A549 (cell line): ENCODE data around the gene LAMC1. TPM values are rescaled to one million over a fixed set of nuclear protein-coding genes. Genes with fewer than 3 reads are reported as not detected.
A peak's percentile ranks its signal among the peaks of the same experiment; 100 is the strongest.

Experiments used
- ATAC-seq, 2 experiments: fragments of 200-7000 bp in 1 of 2; fragments of >200 bp in 1 of 2; cut with Nextera tagmentation in 1 of 2; cut with Tn5 transposase in 1 of 2; 3 replicates each; pipeline versions ENCODE4 v1.8.0 to v1.9.1; 2018 to 2020; ENCODE audit warnings: mild to moderate bottlenecking in 1 of 2, moderate library complexity in 1 of 2
- CTCF ChIA-PET: fragments of 300-600 bp; sonication (Branson Sonifier 250); formaldehyde crosslinking; extraction: SDS; loops from one replicate; lab custom pipeline; 2021; ENCODE audit warnings: antibody characterized with exemption, inconsistent platforms; lab: Yijun Ruan, JAX
- POLR2A ChIA-PET: fragments of 350-600 bp; formaldehyde crosslinking; extraction: SDS; loops from one replicate; lab custom pipeline; 2021; ENCODE audit warnings: antibody characterized with exemption, inconsistent platforms; lab: Yijun Ruan, JAX
- DNase-seq, 2 experiments: peaks; one replicate each; pipeline versions ENCODE4 v3.0.0 to v3.0.0-alpha.2; 2011 to 2016; ENCODE audit warnings: low read depth in 1 of 2, low spot score in 1 of 2
- FAIRE-seq: peaks from 2 replicates; lab custom pipeline; 2011; peaks lifted over from hg19 to GRCh38; lab: Jason Lieb, UNC
- H3K27ac ChIP-seq, 2 experiments: fragments of >200 bp; sonication (Bioruptor Twin); formaldehyde crosslinking; 3 replicates each; pipeline ENCODE4 v1.5.1; 2016 to 2017
- H3K4me1 ChIP-seq: fragments of >200 bp; sonication (Bioruptor Twin); formaldehyde crosslinking; 3 replicates; pipeline ENCODE4 v1.6.1; 2016
- H3K4me2 ChIP-seq: fragments of >200 bp; sonication (Bioruptor Twin); formaldehyde crosslinking; 3 replicates; pipeline ENCODE4 v1.6.1; 2016
- H3K4me3 ChIP-seq: fragments of >200 bp; sonication (Bioruptor Twin); formaldehyde crosslinking; 3 replicates; pipeline ENCODE4 v1.5.1; 2016
- H3K9me3 ChIP-seq: fragments of >200 bp; sonication (Bioruptor Twin); formaldehyde crosslinking; 3 replicates; pipeline ENCODE4 v1.6.1; 2016
- CBX2 ChIP-seq: fragments of 200-600 bp; sonication (generic); IDR thresholded peaks from 2 replicates; pipeline ENCODE4 v1.6.1; 2016; ENCODE audit warnings: low read depth, mild to moderate bottlenecking, borderline replicate concordance
- CEBPB ChIP-seq, 2 experiments: fragments of >200 bp in 1 of 2; sonication (Bioruptor Twin) in 1 of 2; formaldehyde crosslinking in 1 of 2; IDR thresholded peaks; 2 replicates each; pipeline ENCODE4 v1.6.1; 2012 to 2016
- EHF ChIP-seq: fragments of 250-450 bp; sonication (Bioruptor Pico); IDR thresholded peaks from 2 replicates; pipeline ENCODE4 v1.5.0; 2020; ENCODE audit warnings: mild to moderate bottlenecking
- EHMT2 ChIP-seq: fragments of 200-600 bp; sonication (generic); IDR thresholded peaks from 2 replicates; pipeline ENCODE4 v1.6.1; 2016; ENCODE audit warnings: antibody characterized with exemption, low read depth, mild to moderate bottlenecking, moderate library complexity
- EP300 ChIP-seq, 2 experiments: fragments of >200 bp; sonication (Bioruptor Twin); formaldehyde crosslinking; IDR thresholded peaks; 2 replicates in 1 of 2; 3 replicates in 1 of 2; pipeline ENCODE4 v1.6.1; 2016 to 2017
- FOSL2 ChIP-seq, 2 experiments: fragments of 450-650 bp in 1 of 2; fragments of >200 bp in 1 of 2; sonication (Bioruptor Twin) in 1 of 2; formaldehyde crosslinking; IDR thresholded peaks; 2 replicates each; pipeline versions ENCODE4 v1.5.0 to v1.6.1; 2016 to 2020; ENCODE audit warnings: mild to moderate bottlenecking in 1 of 2, moderate library complexity in 1 of 2
- HEYL ChIP-seq: fragments of 250-450 bp; sonication (Bioruptor Pico); IDR thresholded peaks from 2 replicates; pipeline ENCODE4 v1.8.0; 2021; ENCODE audit warnings: mild to moderate bottlenecking, moderate library complexity
- HOXB5 ChIP-seq: fragments of 250-450 bp; sonication (Bioruptor Pico); IDR thresholded peaks from 2 replicates; pipeline ENCODE4 v1.5.0; 2020; ENCODE audit warnings: mild to moderate bottlenecking, moderate library complexity
- JUN ChIP-seq, 2 experiments: fragments of >200 bp; sonication (Bioruptor Twin); formaldehyde crosslinking; IDR thresholded peaks; 2 replicates in 1 of 2; 3 replicates in 1 of 2; pipeline ENCODE4 v1.6.1; 2016 to 2017
- JUNB ChIP-seq: fragments of >200 bp; sonication (Bioruptor Twin); formaldehyde crosslinking; IDR thresholded peaks from 2 replicates; pipeline ENCODE4 v1.6.1; 2016
- KDM5A ChIP-seq: fragments of 200-600 bp; sonication (generic); IDR thresholded peaks from 2 replicates; pipeline ENCODE4 v1.6.1; 2016; ENCODE audit warnings: antibody characterized with exemption, mild to moderate bottlenecking
- MYC ChIP-seq: IDR thresholded peaks from 2 replicates; pipeline ENCODE4 v1.6.1; 2012; ENCODE audit warnings: mild to moderate bottlenecking, inconsistent platforms, low read length, improper control_type of control experiment, borderline replicate concordance
- NFE2L2 ChIP-seq: fragments of 150-350 bp; conservative IDR thresholded peaks from 2 replicates; pipeline ENCODE4 v1.6.1; 2014; ENCODE audit warnings: low read length
- POLR2A ChIP-seq: IDR thresholded peaks from 2 replicates; pipeline ENCODE4 v1.6.1; 2012; ENCODE audit warnings: mild to moderate bottlenecking, low read length
- RAD21 ChIP-seq, 2 experiments: fragments of >200 bp in 1 of 2; sonication (Bioruptor Twin) in 1 of 2; formaldehyde crosslinking in 1 of 2; IDR thresholded peaks in 1 of 2; conservative IDR thresholded peaks in 1 of 2; 2 replicates in 1 of 2; 3 replicates in 1 of 2; pipeline ENCODE4 v1.6.1; 2012 to 2018; ENCODE audit warnings: inconsistent platforms in 1 of 2
- RFX5 ChIP-seq: fragments of 450-650 bp; IDR thresholded peaks from 2 replicates; pipeline ENCODE4 v1.7.1; 2014; ENCODE audit warnings: antibody characterized with exemption, mild to moderate bottlenecking, moderate library complexity
- TFCP2L1 ChIP-seq: fragments of 250-450 bp; sonication (Bioruptor Pico); IDR thresholded peaks from 2 replicates; pipeline ENCODE4 v1.5.0; 2021; ENCODE audit warnings: mild to moderate bottlenecking
- TP53 ChIP-seq: fragments of 250-450 bp; sonication (Bioruptor Pico); IDR thresholded peaks from 2 replicates; pipeline ENCODE4 v1.5.0; 2021; ENCODE audit warnings: mild to moderate bottlenecking, moderate library complexity
- ZFP36 ChIP-seq: fragments of 450-650 bp; IDR thresholded peaks from 2 replicates; pipeline ENCODE4 v1.6.1; 2014; ENCODE audit warnings: borderline replicate concordance; ENCODE audit not compliant: partially characterized antibody
- ZNF302 ChIP-seq: fragments of 250-450 bp; sonication (Bioruptor Pico); IDR thresholded peaks from 2 replicates; pipeline ENCODE4 v1.9.0; 2021; ENCODE audit warnings: inconsistent platforms, mild to moderate bottlenecking, moderate library complexity
- ZSCAN20 ChIP-seq: fragments of 250-450 bp; sonication (Bioruptor Pico); IDR thresholded peaks from 2 replicates; pipeline ENCODE4 v1.8.0; 2022; ENCODE audit warnings: mild to moderate bottlenecking, moderate library complexity
- WGBS: methylation state at CpG from one replicate; pipeline ENCODE4 v1.1.6; 2017; ENCODE audit errors: missing lambda C conversion rate; 5-methylcytosine and 5-hydroxymethylcytosine counted together
- polyA plus RNA-seq, 4 experiments: library from polyadenylated mRNA; depleted of rRNA in 3 of 4; stranded (reverse); fragments of >200 nt; fragmentation: RNase III in 1 of 4; extraction: RNeasy Plus Mini Kit Qiagen cat#74134 plus additional on column Dnase treatment in 1 of 4; gene quantifications; 2 replicates in 3 of 4; 3 replicates in 1 of 4; pipeline ENCODE4 v1.2.3, GENCODE V29; 2011 to 2017
- TF ChIP-seq, protein P1 (sequence below): fragments of 200-600 bp; sonication (generic); IDR thresholded peaks from 2 replicates; pipeline ENCODE4 v1.6.1; 2016; ENCODE audit warnings: antibody characterized with exemption, mild to moderate bottlenecking, moderate library complexity
- TF ChIP-seq, protein P2 (sequence below): fragments of >200 bp; sonication (Bioruptor Twin); formaldehyde crosslinking; IDR thresholded peaks from 2 replicates; pipeline ENCODE4 v1.6.1; 2016
- TF ChIP-seq, protein P3 (sequence below): fragments of 150-350 bp; IDR thresholded peaks from 2 replicates; pipeline ENCODE4 v1.6.1; 2014; ENCODE audit warnings: low read depth, mild to moderate bottlenecking, low read length

Gene LAMC1
- polyA plus RNA-seq, 2 of the 4 experiments (the other 2 are of a cell fraction), result 93.7 to 152 TPM

DNA sequence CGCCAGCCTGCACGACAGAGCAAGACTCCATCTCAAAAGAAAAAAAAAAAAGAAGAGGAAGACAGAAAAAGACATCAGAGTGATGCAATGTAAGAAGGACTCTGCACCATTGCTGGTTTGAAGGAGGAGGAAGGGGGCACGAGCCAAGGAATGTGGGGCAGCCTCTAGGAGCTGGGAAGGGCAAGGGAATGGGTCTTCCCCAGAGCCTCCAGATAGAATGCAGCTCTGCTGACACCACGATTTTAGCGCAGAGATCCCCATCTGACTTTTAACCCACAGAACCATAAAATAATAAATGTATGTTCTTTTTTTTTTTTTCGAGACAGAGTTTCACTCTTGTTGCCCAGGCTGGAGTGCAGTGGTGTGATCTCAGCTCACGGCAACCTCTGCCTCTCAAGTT, 129.0 kb downstream of the LAMC1 start (continued):
- TF ChIP-seq CBX2, result no peak
- no peak for TF ChIP-seq EHF (CRISPR knock-in tag)
- TF ChIP-seq, all 56 proteins: peak for 0

DNA sequence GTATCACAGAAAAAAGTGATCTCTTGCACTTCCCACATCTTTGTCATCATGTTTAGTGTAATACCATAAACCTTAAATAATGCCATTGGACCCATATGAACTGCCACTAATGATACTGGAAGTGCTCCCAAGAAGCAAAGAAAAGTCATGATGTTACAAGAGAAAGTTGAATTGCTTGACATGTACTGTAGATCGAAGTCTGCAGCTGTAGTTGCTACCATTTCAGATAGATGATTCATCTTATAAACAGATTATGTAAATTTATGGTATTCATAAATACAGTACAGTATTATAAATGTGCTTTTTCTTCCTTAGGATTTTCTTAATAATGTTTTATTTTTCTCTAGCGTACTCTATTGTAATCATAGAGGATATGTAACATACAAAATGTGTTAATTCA, 132.7 kb downstream of the LAMC1 start:
- CTCF ChIA-PET, result interaction anchor here (0.8 kb wide), 1 partner anchor 40 kb away, joined by 3 read pairs; no protein-coding TSS in a partner anchor
- TF ChIP-seq HOXB5 (CRISPR knock-in tag) (no peak), CEBPB (IDR thresholded peaks at IDR 0.05) (no peak), NFE2L2 (no peak), POLR2A (no peak), ZFP36 (no peak), EHMT2 (no peak), HEYL (CRISPR knock-in tag) (no peak), RFX5 (no peak), EP300 (IDR thresholded peaks at IDR 0.05) (no peak), ZNF302 (CRISPR knock-in tag) (no peak), ZSCAN20 (CRISPR knock-in tag) (no peak), TFCP2L1 (CRISPR knock-in tag) (no peak), KDM5A (no peak), RAD21 (conservative IDR thresholded peaks at IDR 0.05 in 1 of 2, IDR thresholded peaks at IDR 0.05 in 1 of 2) (no peak)
- TF ChIP-seq, protein P1, sequence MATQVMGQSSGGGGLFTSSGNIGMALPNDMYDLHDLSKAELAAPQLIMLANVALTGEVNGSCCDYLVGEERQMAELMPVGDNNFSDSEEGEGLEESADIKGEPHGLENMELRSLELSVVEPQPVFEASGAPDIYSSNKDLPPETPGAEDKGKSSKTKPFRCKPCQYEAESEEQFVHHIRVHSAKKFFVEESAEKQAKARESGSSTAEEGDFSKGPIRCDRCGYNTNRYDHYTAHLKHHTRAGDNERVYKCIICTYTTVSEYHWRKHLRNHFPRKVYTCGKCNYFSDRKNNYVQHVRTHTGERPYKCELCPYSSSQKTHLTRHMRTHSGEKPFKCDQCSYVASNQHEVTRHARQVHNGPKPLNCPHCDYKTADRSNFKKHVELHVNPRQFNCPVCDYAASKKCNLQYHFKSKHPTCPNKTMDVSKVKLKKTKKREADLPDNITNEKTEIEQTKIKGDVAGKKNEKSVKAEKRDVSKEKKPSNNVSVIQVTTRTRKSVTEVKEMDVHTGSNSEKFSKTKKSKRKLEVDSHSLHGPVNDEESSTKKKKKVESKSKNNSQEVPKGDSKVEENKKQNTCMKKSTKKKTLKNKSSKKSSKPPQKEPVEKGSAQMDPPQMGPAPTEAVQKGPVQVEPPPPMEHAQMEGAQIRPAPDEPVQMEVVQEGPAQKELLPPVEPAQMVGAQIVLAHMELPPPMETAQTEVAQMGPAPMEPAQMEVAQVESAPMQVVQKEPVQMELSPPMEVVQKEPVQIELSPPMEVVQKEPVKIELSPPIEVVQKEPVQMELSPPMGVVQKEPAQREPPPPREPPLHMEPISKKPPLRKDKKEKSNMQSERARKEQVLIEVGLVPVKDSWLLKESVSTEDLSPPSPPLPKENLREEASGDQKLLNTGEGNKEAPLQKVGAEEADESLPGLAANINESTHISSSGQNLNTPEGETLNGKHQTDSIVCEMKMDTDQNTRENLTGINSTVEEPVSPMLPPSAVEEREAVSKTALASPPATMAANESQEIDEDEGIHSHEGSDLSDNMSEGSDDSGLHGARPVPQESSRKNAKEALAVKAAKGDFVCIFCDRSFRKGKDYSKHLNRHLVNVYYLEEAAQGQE, result no peak
- TF ChIP-seq, protein P2, sequence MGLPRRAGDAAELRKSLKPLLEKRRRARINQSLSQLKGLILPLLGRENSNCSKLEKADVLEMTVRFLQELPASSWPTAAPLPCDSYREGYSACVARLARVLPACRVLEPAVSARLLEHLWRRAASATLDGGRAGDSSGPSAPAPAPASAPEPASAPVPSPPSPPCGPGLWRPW, result no peak
- TF ChIP-seq, all 56 proteins: peak for 0
- POLR2A ChIA-PET, result no interaction called here
- H3K4me3 ChIP-seq, result no peak overlapping the region
- H3K4me2 ChIP-seq, result no peak overlapping the region
- DNase-seq, result no peak
- no peaks in the 10 kb centered on the region for H3K9me3 ChIP-seq
- FAIRE-seq, result no peak
- WGBS, result 85% methylated on average over 2 of the region's 2 CpGs
- H3K27ac ChIP-seq, result no peak overlapping the region
- peaks cover 16% of the 10 kb centered on the region for H3K4me1 ChIP-seq
- ATAC-seq, result no peak

DNA sequence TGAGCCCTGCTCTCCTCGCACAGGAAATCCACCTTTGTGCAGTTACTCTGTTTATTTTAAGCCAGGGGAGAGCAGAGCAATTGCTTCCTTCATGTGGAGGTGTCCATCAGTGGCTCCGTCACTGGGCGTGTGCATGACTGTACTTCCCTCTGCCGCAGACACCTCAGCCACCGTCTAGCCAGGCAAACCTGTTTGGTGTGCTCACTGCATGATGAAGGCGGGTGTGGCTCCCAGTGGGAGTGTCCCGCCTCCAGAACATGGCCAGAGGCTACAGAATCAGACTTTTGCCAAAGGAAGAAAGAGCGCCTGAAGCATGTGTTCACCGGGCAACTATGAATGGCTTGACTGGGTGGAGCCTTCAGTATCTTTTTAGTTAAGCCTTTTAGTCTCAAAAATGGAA, 136.7 kb downstream of the LAMC1 start:
- peak; percentile 84 to 95 for DNase-seq
- H3K4me2 ChIP-seq, result peak overlapping the region; percentile 34
- H3K27ac ChIP-seq, result peak overlapping the region; percentile 66 to 80
- WGBS, result 5% methylated on average over 9 of the region's 9 CpGs
- no peaks in the 10 kb centered on the region for H3K9me3 ChIP-seq
- no peak overlapping the region for H3K4me3 ChIP-seq
- H3K4me1 ChIP-seq, result peaks cover 53% of the 10 kb centered on the region
- peak; percentile 92 to 96 for ATAC-seq
- CTCF ChIA-PET, result interaction anchor here (0.6 to 1.2 kb wide), 4 partner anchors 25 to 467 kb away, joined by 3 to 5 read pairs (median 4); no protein-coding TSS in a partner anchor
- peak; percentile 94 for FAIRE-seq
- POLR2A ChIA-PET, result interaction anchor here (1.0 kb wide), 1 partner anchor 20 kb away, joined by 3 read pairs; no protein-coding TSS in a partner anchor
- TF ChIP-seq EP300 (IDR thresholded peaks at IDR 0.05) (no peak), FOSL2 (IDR thresholded peaks at IDR 0.05) (no peak), FOSL2 (CRISPR knock-in tag; IDR thresholded peaks at IDR 0.05) (peak; percentile 83), TP53 (CRISPR knock-in tag) (no peak), MYC (peak; percentile 53; the same call in 1 of the 2 replicates), JUN (IDR thresholded peaks at IDR 0.05) (peak in 1 of 2 experiments; percentile 12; a peak in 1 of 5 replicates), TFCP2L1 (CRISPR knock-in tag) (no peak), EHF (CRISPR knock-in tag) (no peak), JUNB (0 out of 2 replicates have a peak, but pooled peaks have one; percentile 9)
- TF ChIP-seq, protein P1, result no peak
- TF ChIP-seq, protein P2, result no peak
- TF ChIP-seq, protein P3, sequence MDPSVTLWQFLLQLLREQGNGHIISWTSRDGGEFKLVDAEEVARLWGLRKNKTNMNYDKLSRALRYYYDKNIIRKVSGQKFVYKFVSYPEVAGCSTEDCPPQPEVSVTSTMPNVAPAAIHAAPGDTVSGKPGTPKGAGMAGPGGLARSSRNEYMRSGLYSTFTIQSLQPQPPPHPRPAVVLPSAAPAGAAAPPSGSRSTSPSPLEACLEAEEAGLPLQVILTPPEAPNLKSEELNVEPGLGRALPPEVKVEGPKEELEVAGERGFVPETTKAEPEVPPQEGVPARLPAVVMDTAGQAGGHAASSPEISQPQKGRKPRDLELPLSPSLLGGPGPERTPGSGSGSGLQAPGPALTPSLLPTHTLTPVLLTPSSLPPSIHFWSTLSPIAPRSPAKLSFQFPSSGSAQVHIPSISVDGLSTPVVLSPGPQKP, result no peak
